ENCODE measurements around the gene RUNDC3A.
"Not testable (repeated sequence)": the region's sequence is repeated elsewhere in the genome, so short reads cannot be mapped to it uniquely, and the experiment has no call there.

Gene RUNDC3A

DNA sequence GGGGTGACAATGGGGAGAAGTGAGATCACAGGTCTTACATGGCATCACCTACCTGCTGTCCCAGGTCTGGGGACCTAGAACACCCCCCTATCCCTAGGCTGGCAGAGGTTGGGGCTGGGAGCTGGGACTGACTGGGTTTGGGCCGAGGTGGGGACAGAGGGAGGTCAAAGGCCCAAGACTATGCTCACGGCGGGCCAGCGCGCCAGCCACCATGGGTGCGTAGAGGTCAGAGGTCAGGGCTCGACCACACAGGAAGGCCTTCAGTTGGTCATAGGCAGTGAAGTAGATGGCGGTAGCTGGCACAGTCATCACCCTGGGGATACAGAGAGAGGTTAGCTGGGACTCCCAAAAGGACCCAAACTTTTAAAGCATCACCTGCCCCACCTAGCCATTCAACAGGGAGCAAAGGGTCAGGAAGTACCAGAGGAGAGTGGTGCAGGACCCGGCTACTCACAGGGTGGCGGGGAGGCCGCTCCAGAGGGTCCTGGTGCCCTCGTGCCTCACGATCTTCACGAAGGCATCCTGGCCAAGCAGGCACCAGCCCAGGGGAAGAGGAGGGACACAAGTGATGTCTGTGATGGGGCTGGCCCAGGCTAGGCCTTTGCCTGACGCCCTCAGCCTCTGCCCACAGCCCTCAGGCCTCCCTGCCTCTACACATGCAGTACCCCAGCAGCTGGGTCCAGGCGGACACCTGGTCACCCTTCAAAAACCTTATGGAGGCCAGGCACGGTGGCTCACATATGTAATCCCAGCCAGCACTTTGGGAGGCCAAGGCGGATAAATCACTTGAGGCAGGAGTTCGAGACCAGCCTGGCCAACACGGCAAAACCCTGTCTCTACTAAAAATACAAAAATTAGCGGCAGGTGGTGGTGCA, 13.1 kb downstream of the RUNDC3A start:
- no peak for DNase-seq

DNA sequence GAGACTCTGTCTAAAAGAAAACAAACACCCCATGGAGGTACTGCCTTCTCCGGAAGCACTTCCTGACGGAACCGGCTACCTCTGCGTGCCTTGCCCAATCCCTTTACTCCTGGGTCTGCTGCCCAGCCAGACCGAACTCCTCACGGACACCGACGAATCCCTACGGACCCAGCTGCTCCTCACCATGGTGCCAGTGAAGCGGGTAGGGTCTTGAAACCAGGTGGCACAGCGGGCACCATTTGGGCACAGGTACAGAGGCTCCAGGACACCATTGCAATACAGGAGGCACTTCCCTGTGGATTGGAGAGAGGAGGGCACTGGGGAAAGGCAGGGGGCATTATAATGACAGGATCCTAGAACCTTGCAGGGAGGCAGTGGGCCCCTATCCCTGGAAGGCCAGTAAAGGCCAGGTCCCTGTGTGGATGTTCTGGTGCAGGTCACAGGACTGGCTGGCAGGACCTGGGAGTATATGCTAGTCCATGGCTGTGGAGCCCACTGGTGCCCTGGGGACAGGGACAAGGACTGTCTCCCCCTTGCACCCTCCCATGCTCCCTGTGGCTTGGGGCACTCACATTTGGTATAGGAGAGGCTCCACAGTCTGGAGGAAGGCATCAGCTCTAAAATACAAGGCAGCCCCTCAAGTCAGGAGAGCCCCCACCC, 14.0 kb downstream of the RUNDC3A start:
- DNase-seq: no peak

DNA sequence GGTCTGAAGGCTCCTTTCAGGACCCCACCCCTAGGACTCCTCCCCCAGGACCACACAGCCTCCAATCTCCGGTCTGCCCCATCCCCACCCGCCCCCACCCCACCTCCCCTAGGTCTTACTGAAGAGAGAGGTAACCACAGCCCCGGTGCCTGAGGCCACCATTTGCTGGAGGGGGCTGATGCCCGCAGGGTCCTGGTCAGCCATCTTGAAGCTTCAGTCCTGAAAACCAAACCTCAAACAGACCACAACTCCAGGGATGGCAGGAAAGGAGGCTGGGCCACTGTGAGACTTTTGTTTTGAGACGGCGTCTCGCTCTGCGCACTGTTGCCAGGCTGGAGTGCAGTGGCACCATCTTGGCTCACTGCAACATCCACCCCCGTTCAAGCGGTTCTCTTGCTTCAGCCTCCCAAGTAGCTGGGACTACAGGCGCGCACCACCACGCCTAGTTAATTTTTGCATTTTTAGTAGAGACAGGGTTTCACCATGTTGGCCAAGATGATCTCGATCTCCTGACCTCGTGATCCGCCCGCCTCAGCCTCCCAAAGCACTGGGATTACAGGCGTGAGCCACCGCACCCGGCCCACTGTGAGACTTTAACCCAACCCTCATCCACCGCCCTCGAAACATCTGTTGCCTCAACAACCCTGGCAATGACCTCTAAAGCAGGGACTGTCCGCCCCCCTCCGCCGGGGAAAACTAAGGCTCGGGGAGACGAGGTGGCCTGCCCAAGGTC, 15.1 kb downstream of the RUNDC3A start:
- DNase-seq: no peak

DNA sequence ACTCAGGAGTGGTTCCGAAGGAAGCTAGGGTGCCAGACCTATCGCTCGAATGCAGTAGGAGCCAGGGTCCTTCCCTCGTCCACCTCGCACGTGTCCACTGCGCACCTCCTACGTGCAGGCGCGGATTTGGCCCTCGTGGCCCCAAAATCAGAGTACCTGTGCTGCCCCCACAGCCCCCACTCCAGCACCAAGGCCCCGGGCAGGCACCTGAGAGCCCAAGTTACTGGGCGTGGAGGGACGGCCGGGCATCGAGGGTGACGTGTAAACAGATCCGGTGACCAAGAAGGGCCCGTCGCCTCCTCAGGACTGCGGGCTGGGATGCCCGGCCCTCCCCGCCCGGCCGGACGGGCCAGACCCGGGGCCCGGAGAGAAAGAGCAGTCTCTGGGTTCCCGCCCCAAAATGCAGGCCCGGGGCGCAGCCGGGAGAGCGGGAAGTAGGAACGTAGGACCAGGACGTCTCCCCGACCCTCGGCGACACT, 15.7 kb downstream of the RUNDC3A start:
- DNase-seq: no peak

DNA sequence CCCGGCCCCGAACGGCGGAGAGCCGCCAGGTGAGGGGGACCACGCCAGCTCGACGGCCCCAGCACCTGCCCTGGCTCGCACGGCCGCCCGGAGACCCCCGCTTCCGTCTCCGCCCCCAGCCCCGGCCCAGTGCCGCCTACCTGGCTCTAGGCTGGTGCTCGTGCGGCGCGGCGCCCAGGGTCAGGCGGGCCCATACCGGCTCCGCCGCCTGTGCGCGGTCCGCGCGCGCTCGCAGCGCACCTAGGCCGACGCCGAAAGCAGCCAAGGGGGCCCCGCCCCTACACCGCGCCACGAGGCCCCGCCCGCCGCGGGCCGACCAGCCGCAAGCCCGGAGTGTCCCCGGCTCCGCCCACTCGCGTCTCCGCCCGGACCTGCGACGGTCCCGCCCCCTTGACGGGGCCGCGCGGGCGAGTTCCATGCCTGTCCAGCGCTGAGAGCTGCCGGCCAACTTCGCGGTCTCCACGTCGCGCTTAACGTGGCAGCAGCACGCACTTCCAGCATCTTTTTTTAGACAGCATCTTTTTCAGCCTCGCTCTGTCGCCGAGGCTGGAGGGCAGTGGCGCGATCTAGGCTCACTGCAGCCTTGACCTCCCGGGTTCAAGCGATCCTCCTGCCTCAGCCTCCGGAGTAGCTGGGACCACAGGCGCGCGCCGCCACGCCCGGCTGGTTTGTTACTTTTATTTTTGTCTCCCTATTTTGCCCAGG, 16.3 kb downstream of the RUNDC3A start, which contains the start of gene SLC25A39:
Gene SLC25A39 (minus strand): TSS at position 253 of the 705 bp plus-strand sequence. CDS start 1,261 bp downstream, outside the sequence.
- peak; percentile 97 for DNase-seq

DNA sequence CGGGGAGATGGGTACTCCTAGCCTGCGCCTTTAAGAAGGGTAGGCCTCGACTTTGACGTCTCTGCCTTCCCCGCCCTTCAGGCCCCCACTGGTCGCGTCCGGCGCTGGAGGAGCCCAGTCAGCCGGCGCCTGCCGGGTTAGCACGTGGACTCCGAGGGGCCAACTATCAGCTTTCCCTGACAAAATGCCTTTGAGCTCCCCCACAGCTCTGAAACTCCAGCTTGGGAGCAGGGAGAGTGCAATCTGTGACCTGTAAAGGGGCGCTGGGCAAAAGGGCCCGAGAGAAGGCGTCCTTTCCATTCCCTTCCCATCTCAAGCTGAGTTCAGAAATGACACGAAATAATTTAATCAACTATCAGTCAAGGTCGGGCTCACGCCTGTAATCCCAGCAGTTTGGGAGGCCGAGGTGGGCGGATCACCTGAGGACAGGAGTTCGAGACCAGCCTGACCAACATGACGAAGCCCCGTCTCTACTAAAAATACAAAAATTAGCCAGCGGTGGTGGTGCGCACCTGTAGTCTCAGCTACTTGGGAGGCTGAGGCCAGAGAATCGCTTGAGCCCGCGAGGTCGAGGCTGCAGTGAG, 18.6 kb downstream of the RUNDC3A start:
- DNase-seq: peak; percentile 96

DNA sequence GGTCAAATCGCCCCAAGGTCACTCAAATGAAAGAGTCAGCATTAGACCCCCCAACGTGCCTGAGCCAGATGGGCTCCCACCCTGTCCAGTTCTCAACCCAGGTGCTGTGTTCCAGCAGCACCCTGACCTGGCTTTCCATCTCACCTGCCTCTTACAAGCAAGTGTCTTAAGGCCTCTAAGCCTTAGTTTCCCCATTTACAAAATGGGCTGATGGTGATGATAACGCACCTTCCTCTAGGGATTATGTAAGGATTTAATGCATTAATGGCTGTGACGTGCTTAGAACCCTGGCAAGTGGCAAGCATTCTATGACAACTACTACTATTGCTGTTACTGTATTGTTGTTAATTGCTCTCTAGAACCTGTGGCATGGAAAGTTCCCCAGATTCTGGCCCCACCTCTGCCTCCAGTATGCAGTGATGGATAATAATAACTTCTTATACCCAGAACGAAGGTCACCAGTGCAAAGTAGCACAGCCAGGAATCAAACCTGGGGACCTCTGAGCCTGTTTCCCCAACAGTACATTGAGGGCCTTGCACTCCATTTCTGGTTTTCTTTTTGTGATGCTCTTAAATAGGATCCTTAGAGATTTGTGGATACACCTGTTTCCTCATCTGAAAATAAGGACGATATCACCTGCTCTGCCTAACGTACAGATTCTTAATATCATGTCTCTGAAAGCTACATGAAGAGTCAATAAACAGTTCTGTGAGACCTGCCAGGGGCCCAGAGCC, 19.5 kb downstream of the RUNDC3A start:
- no peak for DNase-seq

DNA sequence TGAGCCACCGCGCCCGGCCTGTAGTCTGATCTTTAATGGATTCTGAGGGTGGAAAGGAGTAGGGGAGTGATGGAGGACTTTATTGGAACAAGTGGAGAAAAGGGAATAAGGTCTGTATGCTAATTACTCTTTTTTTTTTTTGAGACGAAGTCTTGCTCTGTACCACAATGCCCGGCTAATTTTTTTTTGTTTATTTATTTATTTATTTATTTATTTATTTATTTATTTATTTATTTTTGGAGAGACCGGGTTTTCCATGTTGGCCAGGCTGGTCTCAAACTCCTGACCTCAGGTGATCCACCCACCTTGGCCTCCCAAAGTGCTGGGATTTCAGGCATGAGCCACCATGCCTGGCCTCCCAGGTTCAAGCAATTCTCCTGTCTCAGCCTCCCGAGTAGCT, 21.1 kb downstream of the RUNDC3A start:
- not testable (repeated sequence) for DNase-seq

DNA sequence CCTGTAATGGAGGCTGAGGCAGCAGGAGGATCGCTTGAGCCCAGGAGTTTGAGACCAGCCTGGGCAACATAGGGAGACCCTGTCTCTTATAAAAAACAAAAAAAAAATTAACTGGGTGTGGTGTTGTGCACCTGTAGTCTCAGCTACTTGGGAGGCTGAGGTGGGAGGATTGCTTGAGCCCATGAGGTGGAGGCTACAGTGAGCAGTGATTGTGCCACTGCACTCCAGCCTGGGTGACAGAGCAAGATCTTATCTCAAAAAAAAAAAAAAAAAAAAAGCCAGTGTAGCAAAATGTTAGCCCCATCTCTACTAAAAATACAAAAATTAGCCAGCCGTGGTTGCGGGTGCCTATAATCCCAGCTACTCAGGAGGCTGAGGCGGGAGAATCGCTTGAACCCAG, 21.9 kb downstream of the RUNDC3A start:
- DNase-seq: not testable (repeated sequence)

DNA sequence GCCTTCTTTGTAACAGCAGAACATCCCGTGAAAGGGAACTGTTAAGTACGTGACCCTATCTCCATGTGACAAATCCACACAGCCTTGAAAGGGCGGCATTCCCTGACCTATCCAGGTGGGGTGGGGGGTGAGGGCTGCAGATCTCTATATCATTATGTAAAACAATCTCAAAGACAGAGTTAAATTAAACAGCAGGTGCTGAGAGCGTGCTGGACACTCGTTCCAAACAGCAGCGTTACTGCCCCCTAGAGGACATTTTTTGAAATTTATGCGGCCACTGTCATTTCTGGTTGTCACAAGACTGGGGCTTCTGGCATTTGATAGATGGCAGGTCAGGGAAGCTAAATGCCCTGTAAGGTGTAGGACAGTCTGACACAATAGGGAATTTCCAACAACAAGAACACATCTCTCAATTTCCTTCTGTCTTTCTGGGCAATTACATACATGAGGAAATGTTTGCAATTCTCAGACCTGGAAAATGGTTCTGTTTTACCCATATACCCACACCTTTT, 22.9 kb downstream of the RUNDC3A start:
- DNase-seq: no peak

DNA sequence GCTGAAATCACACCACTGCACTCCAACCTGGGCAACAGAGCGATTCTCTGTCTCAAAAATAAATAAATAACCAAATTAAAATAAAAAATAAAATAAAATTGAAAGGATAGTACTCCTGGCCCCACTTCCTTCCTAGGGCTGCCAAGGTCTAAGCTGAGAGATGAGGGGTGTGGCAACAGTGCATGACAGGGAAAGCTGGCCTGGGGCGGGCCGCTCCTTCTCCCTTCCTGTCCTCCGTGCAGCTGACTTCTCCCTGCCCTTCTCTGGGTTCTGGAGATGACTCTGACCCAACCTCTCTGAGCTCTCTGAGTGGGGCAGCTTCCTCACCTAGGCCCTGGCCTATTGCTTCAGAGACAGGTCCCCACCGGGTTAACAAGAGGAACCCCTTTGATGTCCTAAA, 25.0 kb downstream of the RUNDC3A start:
- DNase-seq: no peak

DNA sequence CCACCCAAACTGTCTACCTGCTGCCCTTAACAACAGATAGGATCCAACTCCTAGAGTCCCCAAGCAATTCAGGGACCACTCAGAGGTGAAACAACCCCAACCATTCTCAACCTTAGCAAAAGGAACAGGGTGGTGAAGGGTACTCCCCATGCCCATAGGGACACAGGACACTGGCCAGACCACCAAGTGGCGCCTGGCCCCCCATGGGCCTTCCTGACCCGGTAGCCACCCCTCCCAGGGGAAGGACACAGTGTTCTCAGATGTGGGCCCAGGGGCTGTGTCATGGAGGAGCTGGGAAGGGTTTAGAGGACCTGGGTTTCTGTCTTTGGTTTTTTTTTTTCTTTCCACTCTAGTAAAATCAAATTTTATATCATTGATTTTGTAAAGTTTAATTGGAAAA, 25.9 kb downstream of the RUNDC3A start:
- no peak for DNase-seq

DNA sequence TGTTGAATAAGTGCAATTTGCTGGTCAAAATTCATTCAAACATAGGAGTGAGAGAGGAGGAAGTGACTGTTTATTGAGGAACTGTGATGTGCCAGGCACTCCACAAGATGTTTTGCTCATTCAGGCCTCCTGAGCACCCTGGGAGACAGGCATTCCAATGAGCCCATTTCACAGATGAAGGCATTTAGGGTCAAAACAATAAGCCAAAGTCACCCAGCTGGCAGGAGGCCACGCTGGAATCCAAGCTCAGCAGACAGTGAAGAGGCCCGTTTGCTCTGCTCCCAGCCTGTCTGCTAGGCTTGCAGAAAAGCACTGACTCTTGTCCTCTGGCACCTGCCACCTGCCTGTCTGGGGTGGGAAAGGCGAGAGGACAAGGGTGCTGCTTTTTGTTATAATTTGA, 26.3 kb downstream of the RUNDC3A start:
- DNase-seq: no peak

DNA sequence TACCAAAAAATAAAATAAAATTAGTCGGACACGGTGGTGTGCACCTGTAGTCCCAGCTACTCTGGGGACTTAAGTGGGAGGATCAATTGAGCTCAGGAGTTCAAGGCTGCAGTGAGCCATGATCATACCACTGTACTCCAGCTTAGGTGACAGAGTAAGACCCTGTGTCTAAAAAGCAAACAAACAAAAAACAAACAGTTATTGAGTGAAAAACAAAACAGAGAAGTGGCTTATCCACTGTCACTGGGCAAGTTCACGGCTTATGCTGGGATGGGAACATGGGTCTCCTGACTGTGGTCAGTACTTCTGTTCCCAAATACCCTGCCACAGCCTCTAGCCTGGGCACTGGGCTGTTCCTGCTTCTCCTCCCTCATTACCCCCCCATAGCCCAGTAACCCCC, 27.2 kb downstream of the RUNDC3A start:
- no peak for DNase-seq

DNA sequence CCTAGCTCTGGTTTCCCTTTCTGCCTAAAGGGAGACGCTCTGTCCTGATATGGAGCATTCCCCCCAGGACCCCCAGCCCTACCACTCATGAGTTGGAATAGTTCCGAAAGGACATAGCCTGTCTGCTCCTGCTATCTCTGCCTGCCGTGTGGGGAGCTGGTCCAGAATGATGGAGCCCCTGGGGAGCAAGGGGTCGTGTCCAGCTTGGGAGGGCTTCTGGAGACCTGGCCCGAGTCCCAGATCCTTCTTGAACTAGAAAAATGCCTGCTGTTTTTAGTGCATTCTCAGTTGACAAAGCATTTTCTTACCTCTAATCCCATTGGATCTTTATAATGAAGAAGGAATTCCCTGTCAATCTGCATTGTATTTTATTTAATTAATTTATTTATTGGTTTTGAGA, 27.6 kb downstream of the RUNDC3A start:
- no peak for DNase-seq

DNA sequence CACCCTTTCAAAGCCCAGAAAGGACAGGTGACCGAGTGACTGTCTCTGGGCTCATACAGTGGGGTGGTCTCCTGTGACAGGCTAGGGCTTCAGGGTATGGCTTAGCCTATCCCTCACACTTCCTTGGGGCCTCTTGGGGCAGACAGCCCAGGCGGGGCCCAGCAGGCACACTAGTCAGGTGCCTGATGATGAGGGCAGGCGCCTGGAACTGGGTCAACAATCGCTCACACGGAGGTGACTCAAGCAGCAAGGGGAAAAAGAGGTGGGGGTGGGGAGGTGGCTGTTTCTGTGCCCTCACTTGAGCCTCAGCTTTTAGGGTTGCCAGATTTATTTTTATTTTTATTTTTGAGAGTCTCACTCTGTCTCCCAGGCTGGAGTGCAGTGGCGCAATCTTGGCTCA, 30.3 kb downstream of the RUNDC3A start:
- DNase-seq: no peak

DNA sequence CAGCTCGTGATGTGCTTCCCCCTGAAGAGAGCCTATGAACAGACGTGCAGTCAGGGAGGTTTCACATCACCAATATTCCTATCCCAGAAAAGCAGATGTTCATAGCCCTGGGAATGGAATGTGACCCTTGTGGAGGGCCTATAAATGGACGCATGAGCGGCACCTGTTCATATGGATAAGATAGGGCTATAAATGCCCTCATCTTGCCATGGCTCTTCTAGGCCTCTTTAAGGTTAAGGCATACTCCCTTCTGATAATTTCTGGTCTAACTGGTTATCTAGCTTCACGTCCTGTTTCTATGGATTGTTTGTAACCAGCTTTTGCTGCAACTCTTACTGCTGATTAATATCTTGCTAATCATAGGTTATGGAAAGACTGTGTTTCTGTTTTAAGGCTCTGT, 32.2 kb downstream of the RUNDC3A start:
- not testable (repeated sequence) for DNase-seq

DNA sequence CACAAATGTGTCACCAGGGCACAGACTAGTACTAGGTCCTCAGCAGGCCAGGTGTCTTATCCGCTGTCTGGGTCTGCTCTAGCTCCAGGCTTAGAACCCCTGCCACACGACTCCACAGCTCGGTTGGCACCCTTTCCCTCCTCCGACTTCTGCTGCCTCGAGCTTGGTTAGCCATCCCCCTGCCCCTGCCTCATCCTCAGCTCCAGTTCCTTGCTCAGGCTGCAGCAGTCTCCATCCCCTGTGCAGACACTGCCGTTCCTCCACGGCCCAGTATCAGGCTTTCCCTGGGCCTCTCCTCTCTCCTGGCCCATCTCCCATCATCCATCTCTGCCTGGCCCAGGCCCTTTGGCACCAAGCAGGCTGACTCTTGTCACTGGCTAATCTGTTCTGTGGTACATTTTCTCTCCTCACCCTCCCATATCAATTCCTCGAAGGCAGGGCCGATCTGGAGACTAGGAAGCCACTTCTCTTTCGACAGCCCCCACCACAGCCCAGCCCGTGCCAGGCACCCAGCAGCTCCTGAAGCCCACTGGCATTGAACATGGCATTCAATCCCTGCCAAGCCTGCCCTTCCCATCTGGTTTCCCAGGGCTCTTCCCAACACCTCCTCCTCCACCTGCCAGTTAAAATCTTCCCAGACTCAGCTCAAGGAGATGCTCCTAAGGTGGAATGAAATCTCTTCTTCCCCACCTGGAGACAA, 35.3 kb downstream of the RUNDC3A start:
- no peak for DNase-seq

DNA sequence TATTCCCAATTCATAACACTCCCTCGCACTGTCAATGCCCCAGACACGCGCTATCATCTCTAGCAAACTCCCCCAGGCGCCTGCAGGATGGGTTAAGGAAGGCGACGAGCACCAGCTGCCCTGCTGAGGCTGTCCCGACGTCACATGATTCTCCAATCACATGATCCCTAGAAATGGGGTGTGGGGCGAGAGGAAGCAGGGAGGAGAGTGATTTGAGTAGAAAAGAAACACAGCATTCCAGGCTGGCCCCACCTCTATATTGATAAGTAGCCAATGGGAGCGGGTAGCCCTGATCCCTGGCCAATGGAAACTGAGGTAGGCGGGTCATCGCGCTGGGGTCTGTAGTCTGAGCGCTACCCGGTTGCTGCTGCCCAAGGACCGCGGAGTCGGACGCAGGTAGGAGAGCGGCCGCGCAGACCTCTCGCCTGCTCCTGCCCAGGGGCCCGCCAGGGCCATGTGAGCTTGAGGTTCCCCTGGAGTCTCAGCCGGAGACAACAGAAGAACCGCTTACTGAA, 36.6 kb downstream of the RUNDC3A start, which contains the start of gene GRN:
Gene GRN (plus strand): TSS at position 364 of the 515 bp plus-strand sequence. CDS start 3,863 bp downstream, outside the sequence.
- DNase-seq: peak; percentile 96

DNA sequence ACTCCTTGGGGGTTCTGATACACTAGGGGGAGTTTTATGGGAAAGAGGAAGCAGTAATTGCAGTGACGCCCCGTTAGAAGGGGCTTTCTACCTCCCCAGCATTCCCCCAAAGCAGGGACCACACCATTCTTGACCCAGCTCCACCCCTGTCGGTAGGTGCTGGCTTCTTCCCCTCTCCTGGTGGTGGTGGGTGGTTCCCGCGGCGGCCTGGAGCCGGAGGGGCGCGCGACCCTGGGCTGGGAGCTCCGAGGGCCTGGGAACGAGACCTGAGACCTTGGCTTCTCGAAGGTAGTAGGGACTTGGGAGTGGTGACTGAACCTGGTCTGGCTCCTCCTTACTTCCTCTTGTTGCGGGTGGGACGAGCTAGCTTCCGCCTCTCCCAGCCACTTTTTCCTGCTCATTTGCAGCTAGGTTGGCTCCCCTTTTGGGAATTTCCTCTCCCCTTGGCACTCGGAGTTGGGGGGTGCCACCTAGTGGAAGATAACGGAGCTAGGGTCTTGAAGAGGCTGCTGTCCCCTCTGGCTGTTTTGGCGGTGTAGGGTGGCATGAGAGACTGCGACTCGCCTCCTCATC, 37.1 kb downstream of the RUNDC3A start:
- DNase-seq: peak; percentile 73
